Keratinocyte (primary cell): ENCODE measurements around the gene TICAM1. TPM values are rescaled to one million over a fixed set of nuclear protein-coding genes. Genes with fewer than 3 reads are reported as not detected.
"Not testable (repeated sequence)": the region's sequence is repeated elsewhere in the genome, so short reads cannot be mapped to it uniquely, and the experiment has no call there.

Experiments
- DNase-seq: peaks from one replicate; pipeline ENCODE4 v3.0.0-alpha.2; 2011; ENCODE audit warnings: low read depth, missing footprints, low spot score
- FAIRE-seq: peaks from 2 replicates; lab custom pipeline; 2011; peaks lifted over from hg19 to GRCh38; lab: Jason Lieb, UNC
- H2AFZ ChIP-seq: 2 replicates; pipeline ENCODE4 v1.6.0; 2012; ENCODE audit warnings: low read length, control low read depth, inconsistent platforms; ENCODE audit not compliant: control insufficient read depth
- H3K27ac ChIP-seq: 2 replicates; pipeline ENCODE4 v1.5.1; 2011; ENCODE audit warnings: low read length; ENCODE audit not compliant: control insufficient read depth, insufficient read depth
- H3K27me3 ChIP-seq: 3 replicates; pipeline ENCODE4 v1.6.0; 2011; ENCODE audit warnings: low read length; ENCODE audit not compliant: control insufficient read depth, insufficient read depth; ENCODE audit errors: extremely low read depth
- H3K36me3 ChIP-seq, 2 experiments: 2 replicates in 1 of 2; 3 replicates in 1 of 2; pipeline ENCODE4 v1.5.1; 2011; ENCODE audit warnings: low read length in 2 of 2, mild to moderate bottlenecking in 1 of 2; ENCODE audit not compliant: control insufficient read depth in 2 of 2, insufficient read depth in 2 of 2; ENCODE audit errors: extremely low read depth in 1 of 2
- H3K4me1 ChIP-seq: 3 replicates; pipeline ENCODE4 v1.5.1; 2011; ENCODE audit warnings: low read length; ENCODE audit not compliant: control insufficient read depth, insufficient read depth; ENCODE audit errors: extremely low read depth
- H3K4me2 ChIP-seq: 3 replicates; pipeline ENCODE4 v1.6.0; 2011; ENCODE audit warnings: low read depth, low read length; ENCODE audit not compliant: control insufficient read depth, insufficient read depth; ENCODE audit errors: extremely low read depth
- H3K4me3 ChIP-seq, 3 experiments: fragments of 200-600 bp in 1 of 3; sonication (generic) in 1 of 3; 2 replicates in 2 of 3; 3 replicates in 1 of 3; pipeline ENCODE4 v1.5.1; 2011 to 2016; ENCODE audit warnings: low read length in 3 of 3, mild to moderate bottlenecking in 3 of 3, control low read depth in 2 of 3, inconsistent platforms in 1 of 3, low read depth in 1 of 3, mixed read lengths in 1 of 3, mixed run types in 1 of 3, moderate library complexity in 1 of 3; ENCODE audit not compliant: control insufficient read depth in 2 of 3, insufficient read depth in 2 of 3; ENCODE audit errors: extremely low read depth in 1 of 3
- H3K79me2 ChIP-seq: 2 replicates; pipeline ENCODE4 v1.6.0; 2012; ENCODE audit warnings: low read length; ENCODE audit not compliant: control insufficient read depth, insufficient read depth
- H3K9ac ChIP-seq: 3 replicates; pipeline ENCODE4 v1.6.0; 2011; ENCODE audit warnings: low read length; ENCODE audit not compliant: control insufficient read depth, insufficient read depth; ENCODE audit errors: extremely low read depth
- H3K9me1 ChIP-seq: 3 replicates; pipeline ENCODE4 v1.6.0; 2011; ENCODE audit warnings: low read length; ENCODE audit not compliant: control insufficient read depth, insufficient read depth; ENCODE audit errors: extremely low read depth
- H3K9me3 ChIP-seq: 2 replicates; pipeline ENCODE4 v1.5.1; 2012; ENCODE audit warnings: low read depth, low read length; ENCODE audit not compliant: control insufficient read depth
- H4K20me1 ChIP-seq: 3 replicates; pipeline ENCODE4 v1.6.0; 2011; ENCODE audit warnings: low read length; ENCODE audit not compliant: control insufficient read depth, insufficient read depth; ENCODE audit errors: extremely low read depth
- CTCF ChIP-seq, 3 experiments: IDR thresholded peaks in 1 of 3; conservative IDR thresholded peaks in 1 of 3; optimal IDR thresholded peaks in 1 of 3; 2 replicates in 2 of 3; 3 replicates in 1 of 3; pipeline versions ENCODE3 to v1.5.1; 2011; ENCODE audit warnings: low read length in 3 of 3, mild to moderate bottlenecking in 3 of 3, moderate library complexity in 2 of 3, control low read depth in 1 of 3, inconsistent platforms in 1 of 3; ENCODE audit not compliant: insufficient read depth in 2 of 3; ENCODE audit errors: extremely low read depth in 1 of 3
- EZH2 ChIP-seq: IDR thresholded peaks from one replicate; pipeline ENCODE4 v1.6.1; 2012; ENCODE audit warnings: inconsistent platforms, mild to moderate bottlenecking, low read length, moderate library complexity
- dilution Hi-C: fragments of 300-500 bp; cut with MboI; formaldehyde crosslinking; loops from one replicate; pipeline ENCODE4 v1.7.0; 2020; ENCODE audit warnings: low sequenced_read_pairs; ENCODE audit not compliant: extremely low pct_ligation_motif_present
- polyA plus RNA-seq, 5 experiments: library from polyadenylated mRNA; depleted of rRNA in 3 of 5; stranded (reverse) in 3 of 5; stranded (forward) in 1 of 5; unstranded in 1 of 5; fragments of >200 nt; gene quantifications; 1 replicate in 1 of 5; 2 replicates in 3 of 5; 3 replicates in 1 of 5; pipeline versions ENCODE4 v1.2.1 to v1.2.3, GENCODE V29; 2011 to 2012; ENCODE audit warnings: missing spikeins in 2 of 5, low read depth in 1 of 5, low replicate concordance in 1 of 5

The TICAM1 gene
- polyA plus RNA-seq, 1 donor (not counting 4 experiments of a cell fraction or from before 2014, with no cell fraction given), result 2.2 TPM

- FAIRE-seq (no peak), DNase-seq (no peak)
- no peaks in the 10 kb centered on the region for H3K9me1 ChIP-seq
- no peaks in the 10 kb centered on the region for H3K27me3 ChIP-seq
- no peak overlapping the region for H3K9ac ChIP-seq
- H3K4me3 ChIP-seq, result no peak overlapping the region
- H3K9me3 ChIP-seq, result no peaks in the 10 kb centered on the region
- no peaks in the 10 kb centered on the region for H3K4me1 ChIP-seq
- no peak for TF ChIP-seq CTCF (optimal IDR thresholded peaks at IDR 0.05 in 1 of 3, IDR thresholded peaks at IDR 0.05 in 1 of 3, conservative IDR thresholded peaks at IDR 0.05 in 1 of 3; ENCODE audit: extremely low read depth in 1 of 3, insufficient read depth in 2 of 3, low read length in 3 of 3)
- no peak overlapping the region for H3K27ac ChIP-seq
- dilution Hi-C loops, result no loop called here
- H3K4me2 ChIP-seq, result no peak overlapping the region
- H3K36me3 ChIP-seq, result no peaks in the 10 kb centered on the region
- H3K79me2 ChIP-seq, result no peaks in the 10 kb centered on the region
- no peaks in the 10 kb centered on the region for H4K20me1 ChIP-seq
- H2AFZ ChIP-seq, result no peak overlapping the region
These were observed 49.7 kb downstream of the TICAM1 start for GRCh38 chr19:4781801-4782200.

- no peaks in the 10 kb centered on the region for H3K36me3 ChIP-seq
- H3K9me1 ChIP-seq, result no peaks in the 10 kb centered on the region
- H4K20me1 ChIP-seq, result no peaks in the 10 kb centered on the region
- no peaks in the 10 kb centered on the region for H3K9me3 ChIP-seq
- H3K27ac ChIP-seq, result no peak overlapping the region
- no peak overlapping the region for H3K4me2 ChIP-seq
- H3K9ac ChIP-seq, result no peak overlapping the region
- dilution Hi-C loops, result no loop called here
- no peaks in the 10 kb centered on the region for H3K79me2 ChIP-seq
- DNase-seq, result no peak
- no peaks in the 10 kb centered on the region for H3K4me1 ChIP-seq
- no peak overlapping the region for H2AFZ ChIP-seq
- TF ChIP-seq EZH2 (no peak), CTCF (optimal IDR thresholded peaks at IDR 0.05 in 1 of 3, IDR thresholded peaks at IDR 0.05 in 1 of 3, conservative IDR thresholded peaks at IDR 0.05 in 1 of 3; ENCODE audit: extremely low read depth in 1 of 3, insufficient read depth in 2 of 3, low read length in 3 of 3) (no peak)
- no peak for FAIRE-seq
- no peaks in the 10 kb centered on the region for H3K27me3 ChIP-seq
- H3K4me3 ChIP-seq, result no peak overlapping the region
These were observed 50.7 kb downstream of the TICAM1 start for GRCh38 chr19:4780860-4781259.

- H3K9ac ChIP-seq, H3K27me3 ChIP-seq, DNase-seq, H3K79me2 ChIP-seq, H2AFZ ChIP-seq, FAIRE-seq, H3K4me3 ChIP-seq, H4K20me1 ChIP-seq, H3K36me3 ChIP-seq, H3K9me3 ChIP-seq, H3K27ac ChIP-seq, dilution Hi-C loops, H3K4me2 ChIP-seq, H3K4me1 ChIP-seq, H3K9me1 ChIP-seq: not testable (repeated sequence)
These were observed 53.4 kb downstream of the TICAM1 start for GRCh38 chr19:4778124-4778523.
